Lung microvascular endothelial cell (primary cell): Measurements from ENCODE around the gene TRAPPC2L. TPM values are rescaled to one million over a fixed set of nuclear protein-coding genes. Genes with fewer than 3 reads are reported as not detected.
A peak's percentile ranks its signal among the peaks of the same experiment; 100 is the strongest.

Source experiments
- DNase-seq, 2 donors: peaks; one replicate each; pipeline versions ENCODE4 v3.0.0 to v3.0.0-alpha.2; 2010; ENCODE audit warnings: low read depth in 2 of 2
- total RNA-seq: library from RNA; depleted of rRNA; stranded (reverse); fragments of >200 nt; gene quantifications from 2 replicates; pipeline ENCODE4 v1.2.1, GENCODE V29; 2014

TRAPPC2L gene
- total RNA-seq, 1 donor from 2014 or later, result 35.9 TPM

DNA sequence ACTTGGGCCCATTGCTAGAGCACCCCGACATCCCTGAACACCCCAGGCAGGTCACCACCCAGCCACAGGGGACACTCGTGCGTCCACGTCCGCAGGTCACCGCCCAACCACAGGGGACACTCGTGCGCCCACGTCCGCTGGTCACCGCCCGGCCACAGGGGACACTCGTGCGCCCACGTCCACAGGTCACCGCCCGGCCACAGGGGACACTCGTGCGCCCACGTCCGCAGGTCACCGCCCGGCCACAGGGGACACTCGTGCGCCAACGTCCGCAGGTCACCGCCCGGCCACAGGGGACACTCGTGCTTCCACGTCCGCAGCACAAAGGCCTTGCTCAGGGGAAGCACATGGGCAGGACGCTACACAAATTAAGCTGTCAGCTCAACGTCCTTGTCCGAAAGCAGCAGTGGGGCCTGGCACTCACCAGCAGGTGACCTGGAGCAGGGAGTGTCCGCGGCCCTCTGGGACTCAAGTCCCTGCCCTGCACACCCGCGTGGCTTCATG lies 17.8 kb upstream of the TRAPPC2L start:
- DNase-seq, result no peak

- DNase-seq, result no peak
Measured at GRCh38 chr16:88839745-88840599, 17.0 kb upstream of the TRAPPC2L start.

DNA sequence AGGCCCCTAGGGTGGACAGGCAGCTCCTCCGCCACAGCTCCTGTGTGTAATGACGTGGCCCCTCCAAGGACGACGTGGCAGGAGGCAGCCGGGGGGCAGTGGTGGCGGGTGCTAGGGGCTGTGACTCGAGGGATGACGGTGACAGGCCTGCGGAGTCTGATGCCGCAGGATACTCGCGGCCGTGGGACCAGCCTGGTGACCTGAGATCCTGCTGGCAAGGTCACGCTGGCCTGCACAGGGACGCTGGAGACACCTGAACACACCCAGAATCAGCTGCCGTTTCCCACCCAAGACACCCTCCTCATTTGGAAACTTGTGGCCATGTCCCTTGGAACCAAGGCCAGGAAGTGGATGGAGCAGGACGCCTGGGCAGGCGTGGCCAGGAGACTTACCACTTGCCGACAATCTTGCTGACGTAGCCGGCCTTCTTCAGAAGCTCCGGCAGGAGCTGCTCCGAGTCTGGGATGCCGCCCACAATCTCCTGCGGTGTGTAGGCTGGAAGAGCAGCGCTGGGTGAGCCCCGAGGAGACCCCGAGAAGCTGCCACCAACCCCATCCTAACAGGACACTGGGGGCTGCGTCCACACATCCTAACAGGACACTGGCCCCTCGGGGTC lies 16.2 kb upstream of the TRAPPC2L start:
- DNase-seq, result no peak

DNA sequence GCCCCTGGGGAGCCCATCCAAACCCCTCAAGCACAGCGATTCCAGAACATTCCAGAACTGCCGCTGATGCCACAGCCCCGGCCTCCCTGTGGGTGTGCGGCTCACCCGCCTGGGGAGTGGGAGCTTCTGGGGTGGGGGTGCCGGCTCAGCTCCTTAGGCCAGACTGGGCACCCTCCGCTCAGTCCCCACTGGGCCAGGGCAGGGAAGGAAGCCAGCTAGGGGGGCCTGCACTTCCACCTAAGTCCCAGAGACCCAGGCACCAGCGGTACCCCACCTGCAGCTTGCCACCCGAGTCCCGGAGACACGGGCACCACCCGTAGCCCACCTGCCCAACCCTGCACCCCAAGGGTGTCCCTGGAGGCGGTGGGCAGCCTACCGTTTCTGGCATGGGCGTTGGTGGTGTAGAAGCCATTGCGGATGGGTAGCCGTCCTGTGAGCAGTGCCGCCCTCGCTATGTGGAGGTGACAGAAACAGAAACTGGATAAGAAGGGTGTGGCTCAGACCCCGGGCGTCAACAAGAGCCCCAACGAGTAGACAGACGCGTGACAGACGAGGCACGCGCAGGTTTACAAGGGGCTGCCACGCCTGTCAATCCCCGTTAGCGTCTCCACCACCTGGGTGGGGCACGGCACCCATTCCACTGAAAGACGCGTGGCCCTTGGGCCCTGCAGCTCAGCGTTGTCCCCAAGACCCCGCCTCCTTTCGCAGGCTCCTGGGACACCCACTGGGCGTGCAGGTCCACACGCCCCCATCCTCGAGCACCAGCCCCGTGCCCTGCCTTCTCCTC lies 15.2 kb upstream of the TRAPPC2L start:
- no peak for DNase-seq

GRCh38 chr16:88842308-88842756 lies 14.6 kb upstream of the TRAPPC2L start:
- no peak for DNase-seq

GRCh38 chr16:88842806-88843205 lies 14.1 kb upstream of the TRAPPC2L start:
- DNase-seq, result no peak

GRCh38 chr16:88843256-88843655 lies 13.7 kb upstream of the TRAPPC2L start:
- no peak for DNase-seq

DNA sequence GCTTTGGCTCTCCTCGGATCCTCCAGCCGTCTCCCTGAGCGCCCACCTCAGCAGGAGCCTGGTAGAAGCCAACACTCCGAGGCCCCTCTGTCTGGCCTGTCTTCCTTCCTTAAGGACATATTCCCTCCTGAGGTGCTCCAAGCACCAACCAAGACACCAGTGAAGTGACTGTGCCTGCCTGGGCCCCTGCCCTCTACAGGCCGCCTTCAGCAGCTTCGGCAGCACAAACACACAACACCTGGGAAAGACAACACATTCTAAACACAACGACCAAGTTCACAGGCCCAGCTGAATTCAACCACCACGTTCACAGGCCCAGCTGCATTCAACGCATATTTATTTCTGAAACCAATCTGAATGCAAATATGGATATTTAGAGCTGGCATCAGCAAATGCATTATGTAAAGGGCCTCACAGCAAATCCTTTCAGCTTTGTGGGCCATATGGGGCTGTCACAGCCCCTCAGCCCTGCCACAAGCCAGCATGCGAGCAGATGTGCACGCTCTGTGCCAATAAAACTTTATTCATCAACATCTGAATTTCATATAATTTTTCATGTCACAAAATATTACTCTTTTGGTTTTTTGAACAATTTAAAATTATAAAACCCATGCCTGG lies 12.4 kb upstream of the TRAPPC2L start:
- DNase-seq, result no peak

GRCh38 chr16:88846088-88846487 lies 10.8 kb upstream of the TRAPPC2L start:
- DNase-seq, result no peak

DNA sequence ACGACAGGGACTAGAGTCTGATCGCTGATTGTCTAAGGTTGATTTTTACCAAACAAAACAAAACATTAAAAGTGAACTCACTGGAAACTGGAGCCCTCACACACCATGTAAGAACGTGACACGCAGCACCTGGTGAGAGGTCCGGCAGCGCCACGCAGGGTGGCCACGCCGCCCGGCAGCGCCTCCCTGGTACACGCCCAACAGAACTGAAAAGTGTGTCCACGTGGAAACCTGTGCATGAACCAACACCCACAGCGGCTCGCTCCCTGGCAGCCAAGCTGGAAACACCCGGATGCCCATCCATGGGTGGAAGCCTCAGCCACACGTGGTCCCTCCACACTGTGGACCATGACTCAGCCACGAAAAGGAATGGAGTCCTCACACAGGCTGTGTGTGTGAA lies 9.3 kb upstream of the TRAPPC2L start:
- DNase-seq, result no peak

GRCh38 chr16:88848557-88848956 lies 8.4 kb upstream of the TRAPPC2L start:
- no peak for DNase-seq

- DNase-seq, result no peak
Measured at GRCh38 chr16:88850531-88851199, 6.3 kb upstream of the TRAPPC2L start.

GRCh38 chr16:88851616-88852015 lies 5.3 kb upstream of the TRAPPC2L start:
- no peak for DNase-seq

DNA sequence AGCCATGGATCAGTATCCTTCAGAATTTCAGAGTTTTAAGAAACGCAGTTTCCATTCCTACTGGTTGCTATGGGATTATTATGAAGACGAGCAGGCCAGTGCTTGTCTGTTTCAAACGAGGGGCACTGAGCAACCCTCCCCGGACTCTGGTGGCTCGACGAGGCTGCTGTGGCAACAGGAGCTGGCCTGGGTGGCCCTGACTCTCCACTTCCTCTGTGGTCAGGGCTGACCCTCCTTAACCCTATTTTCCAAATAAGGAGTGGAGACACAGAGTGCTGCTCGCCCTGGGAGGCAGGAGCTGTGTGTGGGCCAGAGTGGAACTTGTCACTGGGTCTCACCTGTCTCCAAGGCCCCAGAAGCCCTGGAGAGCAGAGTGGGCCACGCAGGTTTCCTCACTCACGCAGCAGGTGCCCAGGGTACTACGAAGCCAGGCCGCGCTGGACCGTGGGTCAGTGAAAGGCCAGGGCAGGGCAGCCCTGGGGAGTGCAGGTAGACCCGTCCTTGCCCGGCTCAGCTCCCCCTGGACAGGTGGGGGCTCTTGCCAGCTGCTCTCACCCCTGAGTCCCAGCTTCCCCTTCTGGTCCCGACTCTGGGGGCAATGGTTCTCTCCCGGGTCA lies 3.5 kb upstream of the TRAPPC2L start:
- DNase-seq, result no peak

DNA sequence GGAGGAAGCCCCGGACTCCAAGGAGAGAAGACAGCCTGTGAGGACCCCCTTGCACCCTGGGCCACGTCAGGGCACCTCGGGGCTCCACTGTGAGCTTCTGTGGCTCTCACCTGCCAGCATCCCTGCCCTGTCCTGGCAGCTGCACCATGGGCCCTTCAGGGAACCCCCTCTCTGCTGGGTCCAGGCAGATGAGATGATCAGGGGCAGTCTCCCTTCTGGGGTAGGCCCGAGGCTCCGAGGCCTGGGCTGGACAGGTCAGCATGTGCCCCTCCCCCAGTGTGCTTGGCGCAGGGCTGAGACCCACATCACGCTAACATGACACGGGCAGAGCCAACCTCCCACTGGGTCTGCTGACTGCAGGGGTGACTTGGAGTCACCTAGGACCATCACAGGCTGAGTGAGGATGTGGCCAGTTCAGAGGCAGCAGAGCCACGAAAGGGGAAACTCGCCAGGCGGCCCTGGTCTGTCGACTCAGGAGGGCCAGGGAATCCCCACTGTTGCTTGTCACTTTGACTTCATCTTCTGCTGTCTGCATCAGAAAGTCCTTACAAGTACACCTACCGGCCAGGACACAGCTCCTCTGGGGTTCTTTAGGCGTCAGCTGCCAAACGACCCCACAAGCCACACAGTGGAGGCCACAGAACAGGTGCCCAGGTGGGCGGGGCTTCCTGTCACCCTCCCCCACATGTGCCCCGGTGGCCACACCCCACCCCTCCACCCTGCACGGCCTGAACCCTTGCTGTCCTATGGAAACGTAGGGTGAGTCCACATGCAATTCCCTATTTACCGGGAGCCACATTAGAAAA lies 2.4 kb upstream of the TRAPPC2L start:
- DNase-seq, result no peak

- DNase-seq, result no peak
Measured at GRCh38 chr16:88855176-88855575, 1.8 kb upstream of the TRAPPC2L start.

DNA sequence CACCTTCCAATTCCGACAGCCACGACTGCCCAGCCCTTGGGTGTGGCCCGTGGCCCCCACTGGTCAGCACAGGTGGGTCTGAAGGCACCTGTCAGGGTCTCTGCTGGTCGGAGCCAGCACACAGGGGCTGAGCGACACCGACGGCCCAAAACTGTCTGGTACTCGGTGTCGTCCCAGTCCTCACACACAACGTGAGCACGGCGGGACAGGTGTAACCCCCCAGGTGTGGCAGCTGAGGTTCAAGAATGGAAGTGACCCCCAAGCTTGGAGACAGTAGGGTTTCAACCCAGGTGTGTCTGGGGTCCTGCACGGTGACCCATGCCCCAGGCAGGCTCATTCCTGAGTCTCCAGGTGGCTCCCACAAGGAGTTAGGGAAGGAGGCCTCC lies 1.2 kb upstream of the TRAPPC2L start:
- no peak for DNase-seq

- DNase-seq, result peak in 1 of 2 donors; percentile 14
Measured at GRCh38 chr16:88856122-88856827, 652 bp upstream of the TRAPPC2L start.

DNA sequence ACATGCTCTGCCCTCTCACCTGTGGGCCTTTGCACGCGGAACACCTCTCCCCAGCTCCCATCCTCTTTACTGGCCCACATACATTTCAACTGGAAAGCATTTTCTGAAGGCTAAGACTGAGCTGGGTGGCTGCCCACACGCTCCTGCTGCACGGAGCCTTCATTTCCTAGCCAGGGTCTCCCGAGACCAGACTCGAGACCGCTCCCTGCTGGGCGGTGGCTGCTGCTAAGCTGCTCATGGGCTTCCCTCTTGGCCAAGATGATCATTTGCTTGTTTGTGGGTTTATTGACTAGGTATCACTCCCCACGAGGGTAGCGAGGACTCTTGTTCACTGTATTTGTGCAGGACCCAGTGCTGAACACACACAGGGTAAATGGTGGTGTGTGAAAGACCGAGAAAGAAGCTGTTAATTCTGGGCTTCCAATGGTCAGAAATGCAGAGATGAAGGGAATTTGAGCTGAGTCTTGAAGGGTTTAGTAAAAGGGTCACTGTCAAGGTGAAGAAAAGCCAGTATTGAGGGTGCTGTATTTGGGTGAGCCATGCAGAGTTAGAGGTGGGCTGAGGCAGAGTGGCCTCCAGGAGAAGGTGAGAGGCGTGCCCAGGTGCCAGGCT lies 907 bp downstream of the TRAPPC2L start:
- DNase-seq, result peak; percentile 69 to 84
